Neural cell (in vitro differentiated cells): ENCODE measurements around the gene ZNF839.
A peak's percentile ranks its signal among the peaks of the same experiment; 100 is the strongest.

Experiments
- EP300 ChIP-seq: fragments of 450-650 bp; conservative IDR thresholded peaks from 2 replicates; pipeline ENCODE4 v1.6.1; 2014; ENCODE audit warnings: antibody characterized with exemption, mild to moderate bottlenecking, moderate library complexity; ENCODE audit not compliant: poor library complexity, severe bottlenecking
- EZH2 ChIP-seq: fragments of 200-600, 300-800 bp; shearing (Covaris generic), sonication (generic); IDR thresholded peaks from 2 replicates; pipeline ENCODE4 v1.6.1; 2014; ENCODE audit warnings: antibody characterized with exemption, low read length, borderline replicate concordance, mild to moderate bottlenecking; ENCODE audit not compliant: insufficient read depth, poor library complexity, severe bottlenecking
- MXI1 ChIP-seq: fragments of 450-650 bp; conservative IDR thresholded peaks from 2 replicates; pipeline ENCODE4 v1.6.1; 2014; ENCODE audit warnings: antibody characterized with exemption, mild to moderate bottlenecking; ENCODE audit not compliant: poor library complexity, severe bottlenecking
- POLR2AphosphoS5 ChIP-seq: IDR thresholded peaks from 2 replicates; pipeline ENCODE4 v1.6.1; 2012
- RAD21 ChIP-seq: fragments of 450-650 bp; conservative IDR thresholded peaks from 2 replicates; pipeline ENCODE4 v1.6.1; 2014; ENCODE audit warnings: antibody characterized with exemption, mild to moderate bottlenecking, moderate library complexity
- SMC3 ChIP-seq: fragments of 450-650 bp; conservative IDR thresholded peaks from 2 replicates; pipeline ENCODE4 v1.6.1; 2014; ENCODE audit warnings: antibody characterized with exemption, mild to moderate bottlenecking, moderate library complexity; ENCODE audit not compliant: poor library complexity
- TAF1 ChIP-seq: IDR thresholded peaks from 2 replicates; pipeline ENCODE4 v1.6.1; 2012; ENCODE audit warnings: low read depth
- TF ChIP-seq, protein P1 (sequence below): fragments of 450-650 bp; IDR thresholded peaks from 2 replicates; pipeline ENCODE4 v1.5.1; 2014; ENCODE audit warnings: antibody characterized with exemption, mild to moderate bottlenecking, moderate library complexity; ENCODE audit not compliant: poor library complexity, severe bottlenecking

DNA sequence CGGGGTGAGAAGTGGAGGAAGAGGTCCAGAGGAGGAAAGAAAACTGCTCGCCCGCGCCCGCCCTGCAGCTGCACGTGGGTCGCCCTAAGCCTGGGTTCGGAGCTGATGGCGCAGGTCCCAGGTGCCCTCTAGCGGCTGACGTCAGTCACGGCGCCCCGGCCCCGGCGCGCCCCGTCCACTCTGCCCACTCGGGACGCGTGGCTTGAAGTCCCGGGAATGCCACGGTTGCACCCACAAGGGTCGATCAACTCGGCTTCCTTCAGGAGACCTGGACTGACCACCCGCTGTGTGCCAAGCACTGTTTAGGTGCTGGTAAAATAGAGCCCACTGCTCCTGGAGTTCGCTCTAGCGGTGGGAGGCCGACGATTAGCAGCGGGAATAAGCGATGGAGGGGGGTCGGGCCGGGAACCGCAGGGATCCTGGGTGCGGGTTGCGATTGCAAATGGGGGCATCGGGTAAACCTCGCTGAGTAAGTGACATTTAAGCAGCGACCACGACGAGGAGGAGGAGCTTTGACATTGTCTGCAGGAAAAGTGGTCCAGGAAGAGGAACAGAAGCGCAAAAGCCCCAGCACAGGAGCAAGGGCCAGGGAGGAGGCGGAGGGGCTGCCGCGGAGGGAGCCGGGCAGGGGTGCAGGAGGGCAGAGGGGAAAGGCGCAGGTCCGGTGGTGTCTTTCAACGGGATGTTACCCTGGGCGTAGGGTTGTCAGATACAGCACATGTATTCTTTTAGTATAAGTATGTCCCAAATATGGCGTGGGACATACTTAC, 5.1 kb upstream of the ZNF839 start:
- TF ChIP-seq SMC3, result peak; percentile 93
- TF ChIP-seq EZH2, result no peak
- TF ChIP-seq, protein P1, sequence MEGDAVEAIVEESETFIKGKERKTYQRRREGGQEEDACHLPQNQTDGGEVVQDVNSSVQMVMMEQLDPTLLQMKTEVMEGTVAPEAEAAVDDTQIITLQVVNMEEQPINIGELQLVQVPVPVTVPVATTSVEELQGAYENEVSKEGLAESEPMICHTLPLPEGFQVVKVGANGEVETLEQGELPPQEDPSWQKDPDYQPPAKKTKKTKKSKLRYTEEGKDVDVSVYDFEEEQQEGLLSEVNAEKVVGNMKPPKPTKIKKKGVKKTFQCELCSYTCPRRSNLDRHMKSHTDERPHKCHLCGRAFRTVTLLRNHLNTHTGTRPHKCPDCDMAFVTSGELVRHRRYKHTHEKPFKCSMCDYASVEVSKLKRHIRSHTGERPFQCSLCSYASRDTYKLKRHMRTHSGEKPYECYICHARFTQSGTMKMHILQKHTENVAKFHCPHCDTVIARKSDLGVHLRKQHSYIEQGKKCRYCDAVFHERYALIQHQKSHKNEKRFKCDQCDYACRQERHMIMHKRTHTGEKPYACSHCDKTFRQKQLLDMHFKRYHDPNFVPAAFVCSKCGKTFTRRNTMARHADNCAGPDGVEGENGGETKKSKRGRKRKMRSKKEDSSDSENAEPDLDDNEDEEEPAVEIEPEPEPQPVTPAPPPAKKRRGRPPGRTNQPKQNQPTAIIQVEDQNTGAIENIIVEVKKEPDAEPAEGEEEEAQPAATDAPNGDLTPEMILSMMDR, result peak; percentile 99
- TF ChIP-seq MXI1, result peak; percentile 91
- TF ChIP-seq EP300, result peak; percentile 27
- TF ChIP-seq TAF1, result no peak
- no peak for TF ChIP-seq POLR2AphosphoS5
- peak; percentile 97 for TF ChIP-seq RAD21
